ENCODE data around the gene YJEFN3.
A peak's percentile ranks its signal among the peaks of the same experiment; 100 is the strongest.

The YJEFN3 gene

GRCh38 chr19:19524053-19524452 is 4.7 kb upstream of the YJEFN3 start:
- DNase-seq: no peak

GRCh38 chr19:19525611-19526380 is 2.9 kb upstream of the YJEFN3 start:
- DNase-seq: no peak

- no peak for DNase-seq
Measured at GRCh38 chr19:19526581-19527370, 1.9 kb upstream of the YJEFN3 start.

- no peak for DNase-seq
Measured at GRCh38 chr19:19527371-19527656, 1.4 kb upstream of the YJEFN3 start.

- no peak for DNase-seq
Measured at GRCh38 chr19:19527674-19528625, 761 bp upstream of the YJEFN3 start.

- no peak for DNase-seq
Measured at GRCh38 chr19:19529783-19530422, 1.2 kb downstream of the YJEFN3 start.

GRCh38 chr19:19530423-19530804 is 1.7 kb downstream of the YJEFN3 start:
- DNase-seq: no peak

GRCh38 chr19:19530889-19531288 is 2.2 kb downstream of the YJEFN3 start:
- no peak for DNase-seq

GRCh38 chr19:19531951-19532805 is 3.5 kb downstream of the YJEFN3 start:
- peak; percentile 92 for DNase-seq

GRCh38 chr19:19532806-19533701 is 4.3 kb downstream of the YJEFN3 start:
- no peak for DNase-seq

- no peak for DNase-seq
Measured at GRCh38 chr19:19533841-19534240, 5.1 kb downstream of the YJEFN3 start.

- DNase-seq: no peak
Measured at GRCh38 chr19:19534556-19535265, 6.0 kb downstream of the YJEFN3 start.

- DNase-seq: no peak
Measured at GRCh38 chr19:19535311-19536191, 6.8 kb downstream of the YJEFN3 start.

GRCh38 chr19:19537075-19538048 is 8.7 kb downstream of the YJEFN3 start:
- DNase-seq: peak in 1 of 2 experiments; percentile 40

GRCh38 chr19:19538061-19538784 is 9.5 kb downstream of the YJEFN3 start, which contains the start of gene CILP2:
Gene CILP2 (plus strand): TSS chr19:19538265. CDS start chr19:19538350, 85 bp downstream.
- peak; percentile 50 to 63 for DNase-seq

GRCh38 chr19:19538785-19539166 is 10.1 kb downstream of the YJEFN3 start:
- peak in 1 of 2 experiments; percentile 38 for DNase-seq

GRCh38 chr19:19539698-19540063 is 11.0 kb downstream of the YJEFN3 start:
- no peak for DNase-seq
